ENCODE measurements around the gene SDR42E2.
"Not testable (repeated sequence)": the region's sequence is repeated elsewhere in the genome, so short reads cannot be mapped to it uniquely, and the experiment has no call there.

The SDR42E2 gene

GRCh38 chr16:22162656-22163009 is 327 bp downstream of the SDR42E2 start:
- DNase-seq (ENCODE audit: low spot score), result no peak

- no peak for DNase-seq (ENCODE audit: low spot score)
These were observed 1.5 kb downstream of the SDR42E2 start for GRCh38 chr16:22163806-22164205.

- no peak for DNase-seq (ENCODE audit: low spot score)
These were observed 2.2 kb downstream of the SDR42E2 start for GRCh38 chr16:22164482-22164881.

GRCh38 chr16:22165508-22166285 is 3.4 kb downstream of the SDR42E2 start:
- DNase-seq (ENCODE audit: low spot score), result no peak

GRCh38 chr16:22171953-22172352 is 9.6 kb downstream of the SDR42E2 start:
- no peak for DNase-seq (ENCODE audit: low spot score)

GRCh38 chr16:22172642-22173041 is 10.3 kb downstream of the SDR42E2 start:
- not testable (repeated sequence) for DNase-seq (ENCODE audit: low spot score)

- no peak for DNase-seq (ENCODE audit: low spot score)
These were observed 12.3 kb downstream of the SDR42E2 start for GRCh38 chr16:22174642-22175041.

- DNase-seq (ENCODE audit: low spot score), result no peak
These were observed 15.9 kb downstream of the SDR42E2 start for GRCh38 chr16:22177968-22178930.

- DNase-seq (ENCODE audit: low spot score), result no peak
These were observed 19.1 kb downstream of the SDR42E2 start for GRCh38 chr16:22181426-22181825.

- no peak for DNase-seq (ENCODE audit: low spot score)
These were observed 19.5 kb downstream of the SDR42E2 start for GRCh38 chr16:22181843-22182242.

- no peak for DNase-seq (ENCODE audit: low spot score)
These were observed 21.0 kb downstream of the SDR42E2 start for GRCh38 chr16:22183335-22183734.

- DNase-seq (ENCODE audit: low spot score), result peak; percentile 70
These were observed 21.8 kb downstream of the SDR42E2 start for GRCh38 chr16:22183901-22184614.

- DNase-seq (ENCODE audit: low spot score), result no peak
These were observed 22.3 kb downstream of the SDR42E2 start for GRCh38 chr16:22184615-22184968.

GRCh38 chr16:22186517-22186916 is 24.2 kb downstream of the SDR42E2 start:
- DNase-seq (ENCODE audit: low spot score), result peak; percentile 60

- no peak for DNase-seq (ENCODE audit: low spot score)
These were observed 25.9 kb downstream of the SDR42E2 start for GRCh38 chr16:22188267-22188594.

GRCh38 chr16:22188595-22189442 is 26.5 kb downstream of the SDR42E2 start:
- peak; percentile 57 for DNase-seq (ENCODE audit: low spot score)

- DNase-seq (ENCODE audit: low spot score), result no peak
These were observed 27.3 kb downstream of the SDR42E2 start for GRCh38 chr16:22189473-22190080.

- DNase-seq (ENCODE audit: low spot score), result peak; percentile 87
These were observed 27.9 kb downstream of the SDR42E2 start for GRCh38 chr16:22190081-22190775.

GRCh38 chr16:22190776-22191531 is 28.6 kb downstream of the SDR42E2 start:
- DNase-seq (ENCODE audit: low spot score), result peak; percentile 81

All from iPS-NIHi11 (cell line).